Activated gamma-delta T cell (primary cell): ENCODE measurements around the gene FGFBP2.

ENCODE experiments used
- DNase-seq: peaks from one replicate; lab custom pipeline; 2025; lab: John Stamatoyannopoulos, UW
- total RNA-seq, 2 donors: gene quantifications; one replicate each; lab custom pipeline; 2026; lab: John Stamatoyannopoulos, UW

The FGFBP2 gene, protein sequence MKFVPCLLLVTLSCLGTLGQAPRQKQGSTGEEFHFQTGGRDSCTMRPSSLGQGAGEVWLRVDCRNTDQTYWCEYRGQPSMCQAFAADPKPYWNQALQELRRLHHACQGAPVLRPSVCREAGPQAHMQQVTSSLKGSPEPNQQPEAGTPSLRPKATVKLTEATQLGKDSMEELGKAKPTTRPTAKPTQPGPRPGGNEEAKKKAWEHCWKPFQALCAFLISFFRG
- 8.4 to 70.4 reads per million in 2 donors for total RNA-seq

DNA sequence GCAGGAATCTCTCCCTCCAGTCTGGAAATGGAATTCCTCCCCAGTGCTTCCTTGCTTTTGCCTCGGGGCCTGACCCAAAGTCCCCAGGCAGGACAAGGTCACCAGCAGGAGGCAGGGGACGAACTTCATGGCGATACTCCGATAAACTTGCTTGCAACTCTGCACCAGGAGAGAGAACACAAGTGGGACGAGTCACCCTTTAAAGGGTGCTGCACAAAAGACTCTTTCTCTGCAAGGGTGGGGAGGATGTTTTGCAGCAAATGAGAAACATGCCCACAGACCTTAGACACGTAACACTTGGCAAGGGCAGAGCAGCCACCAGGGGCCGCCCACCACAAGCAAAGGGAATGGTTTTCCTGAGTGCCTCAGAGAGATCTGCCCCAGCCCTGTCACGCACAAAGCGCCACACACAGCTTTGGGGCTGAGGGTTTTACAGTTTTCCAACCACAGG is at the start of gene FGFBP2:
Gene FGFBP2, minus strand, starts transcription at position 175 of the 451 bp plus-strand sequence. Its CDS starts 46 bp downstream, at position 129.
- DNase-seq = peak; percentile 43

GRCh38 chr4:16011173-16011572 is 48.2 kb upstream of the FGFBP2 start:
- no peak for DNase-seq

- DNase-seq = no peak
These were observed 46.2 kb upstream of the FGFBP2 start for GRCh38 chr4:16009153-16009552.

DNA sequence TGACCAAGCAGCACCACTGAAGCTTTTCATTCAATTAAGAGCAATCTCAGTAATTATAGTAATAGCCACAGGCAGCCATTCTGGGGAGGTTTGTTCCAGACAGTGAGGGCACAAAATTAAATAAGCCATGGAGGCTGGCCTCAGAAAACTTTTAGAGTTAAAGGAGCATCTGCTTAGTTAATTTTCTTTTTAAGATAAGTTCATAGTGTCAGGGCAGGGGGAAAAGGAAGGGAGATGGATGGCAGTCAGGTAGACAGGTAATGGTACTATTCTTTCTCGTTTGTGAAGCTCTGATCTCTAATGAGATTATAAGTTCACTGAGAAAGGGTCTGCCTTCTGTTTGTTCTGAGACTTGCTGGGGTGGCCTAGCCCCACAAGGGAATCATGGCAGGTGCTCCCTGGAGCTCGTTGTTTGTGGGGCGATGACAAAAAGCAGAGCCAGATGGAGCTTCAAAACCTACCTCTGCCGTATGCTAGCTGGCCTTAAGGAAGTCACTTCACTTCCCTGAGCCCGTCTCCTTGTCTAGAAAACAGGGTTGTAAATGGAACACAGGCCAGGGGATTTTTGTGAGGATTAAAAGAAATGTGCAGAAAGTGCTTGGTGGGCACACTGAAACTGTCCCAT is 44.6 kb upstream of the FGFBP2 start:
- no peak for DNase-seq

DNA sequence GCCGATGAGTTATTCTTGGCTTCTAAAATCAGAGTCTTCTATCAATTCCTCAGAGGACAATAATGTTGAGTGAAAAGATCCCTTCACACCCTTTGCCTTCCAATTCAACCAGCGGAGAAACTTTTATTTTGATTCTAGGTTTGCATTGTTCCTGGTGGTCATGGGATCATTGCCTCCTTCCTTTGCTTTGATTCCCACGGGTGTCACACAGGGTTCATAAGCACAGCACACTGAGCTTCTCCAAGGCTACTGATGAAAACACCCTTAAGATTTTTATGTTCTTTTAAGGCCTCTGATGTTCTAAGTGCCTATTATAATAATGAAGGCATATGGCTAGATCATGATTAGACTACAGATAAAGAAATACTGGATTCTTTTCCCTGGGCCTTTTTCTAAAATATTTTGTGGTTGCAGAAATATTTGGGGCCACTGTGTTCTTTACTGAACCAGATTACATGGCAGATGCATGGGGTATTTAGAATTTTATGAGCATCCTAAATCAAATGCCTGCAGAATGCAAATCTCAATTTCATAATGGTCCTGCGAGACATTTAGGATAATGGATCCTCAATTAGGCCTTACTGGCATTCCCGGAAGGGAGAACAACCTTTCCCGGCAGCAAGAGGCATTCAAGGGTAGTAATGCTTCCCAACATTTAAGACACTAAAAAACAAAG is 43.9 kb upstream of the FGFBP2 start:
- no peak for DNase-seq

DNA sequence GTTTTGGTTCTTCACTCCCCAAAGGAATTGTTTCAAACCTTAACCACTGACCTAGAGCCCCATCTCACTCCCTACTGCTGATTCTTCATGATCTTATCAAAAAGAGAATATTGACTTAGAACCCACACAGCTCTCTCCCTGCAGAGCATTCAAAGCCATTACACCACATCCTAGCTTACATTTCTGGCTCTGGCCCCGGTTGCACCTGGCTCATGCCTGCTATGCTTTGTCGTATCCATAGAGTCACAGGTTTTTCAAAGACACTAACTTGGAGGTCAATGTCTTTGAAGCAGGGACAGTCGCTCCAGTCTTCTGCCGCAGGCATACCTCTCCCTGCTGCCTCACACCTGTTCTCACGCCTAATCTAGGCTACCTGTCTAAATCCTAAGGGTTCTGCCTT is 42.7 kb upstream of the FGFBP2 start:
- no peak for DNase-seq

DNA sequence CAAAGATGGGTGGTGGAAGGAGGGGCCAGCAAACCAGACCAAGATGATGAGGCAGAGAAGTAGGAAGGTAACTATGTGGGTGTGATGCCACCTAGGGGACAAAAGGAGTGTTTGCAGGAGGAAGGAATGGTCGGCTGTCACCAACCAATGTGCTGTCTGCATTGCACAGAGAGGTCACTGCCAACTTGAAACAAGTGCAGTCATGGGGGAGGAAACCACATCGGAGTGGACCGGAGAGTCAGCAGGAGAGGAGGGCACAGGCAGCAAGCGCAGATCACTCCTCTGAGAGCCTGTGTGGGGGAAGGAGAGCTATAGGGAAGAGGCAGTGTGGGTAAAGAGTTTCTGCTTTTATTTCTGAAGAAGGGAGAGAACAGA is 38.5 kb upstream of the FGFBP2 start:
- DNase-seq = no peak

DNA sequence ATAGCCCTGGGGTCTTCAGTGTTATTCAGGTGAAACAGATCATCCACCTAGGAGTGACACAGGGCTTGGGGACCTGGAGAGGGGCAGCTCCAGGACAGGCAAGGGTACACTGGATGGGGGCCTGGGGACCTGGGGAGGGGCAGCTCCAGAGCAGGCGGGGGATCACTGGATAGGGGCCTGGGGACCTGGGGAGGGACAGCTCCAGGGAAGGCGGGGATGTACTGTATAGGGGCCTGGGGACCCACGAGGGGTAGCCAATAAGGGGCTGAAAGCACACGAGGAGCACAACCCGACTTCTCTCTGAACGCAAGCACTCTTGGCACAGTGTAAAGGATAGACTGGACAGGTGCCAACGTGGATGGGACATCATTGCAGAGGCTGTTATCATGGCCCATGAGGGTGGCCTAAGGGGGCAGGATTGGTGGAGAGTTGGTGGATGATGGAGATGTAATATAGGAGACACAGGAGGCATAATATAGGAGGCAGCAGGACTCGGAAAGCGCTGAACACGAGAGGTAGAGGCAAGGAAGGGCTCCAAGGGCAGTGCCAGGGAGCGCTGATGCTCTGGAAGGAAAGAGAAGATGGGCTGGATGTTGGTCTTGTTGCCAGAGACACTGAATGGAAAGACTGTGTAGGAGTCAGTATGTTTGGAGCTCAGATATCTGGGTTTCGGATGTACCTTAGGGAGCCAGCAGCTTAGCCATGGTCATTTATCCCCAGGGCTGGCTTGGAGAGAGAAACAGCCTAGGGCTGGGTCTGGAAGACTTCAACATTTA is 37.9 kb upstream of the FGFBP2 start:
- DNase-seq = no peak

GRCh38 chr4:15996773-15997172 is 33.8 kb upstream of the FGFBP2 start:
- no peak for DNase-seq

GRCh38 chr4:15995826-15996225 is 32.9 kb upstream of the FGFBP2 start:
- DNase-seq = no peak

GRCh38 chr4:15992167-15992485 is 29.2 kb upstream of the FGFBP2 start:
- no peak for DNase-seq

- DNase-seq = no peak
These were observed 27.8 kb upstream of the FGFBP2 start for GRCh38 chr4:15990570-15991285.

DNA sequence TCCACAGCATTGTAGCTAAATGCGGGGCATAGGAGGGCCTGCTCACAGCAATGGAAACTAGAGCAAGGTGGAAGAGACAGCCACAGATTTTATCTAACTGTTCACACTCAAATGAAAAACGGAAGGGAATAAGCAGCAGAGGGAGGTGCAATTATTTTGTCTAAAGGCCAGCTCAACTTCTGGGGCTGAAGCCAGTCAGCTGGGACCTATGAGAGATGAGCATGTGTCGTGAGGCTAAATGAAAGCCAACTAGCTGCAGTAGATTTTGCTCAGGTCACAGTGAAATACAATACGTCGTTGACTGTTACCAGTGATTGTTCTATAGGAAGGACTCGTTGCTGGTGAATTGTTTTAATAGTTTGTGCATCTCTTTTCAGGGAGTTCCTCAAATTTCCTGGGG is 26.4 kb upstream of the FGFBP2 start:
- no peak for DNase-seq

GRCh38 chr4:15988222-15988621 is 25.2 kb upstream of the FGFBP2 start:
- DNase-seq = no peak

DNA sequence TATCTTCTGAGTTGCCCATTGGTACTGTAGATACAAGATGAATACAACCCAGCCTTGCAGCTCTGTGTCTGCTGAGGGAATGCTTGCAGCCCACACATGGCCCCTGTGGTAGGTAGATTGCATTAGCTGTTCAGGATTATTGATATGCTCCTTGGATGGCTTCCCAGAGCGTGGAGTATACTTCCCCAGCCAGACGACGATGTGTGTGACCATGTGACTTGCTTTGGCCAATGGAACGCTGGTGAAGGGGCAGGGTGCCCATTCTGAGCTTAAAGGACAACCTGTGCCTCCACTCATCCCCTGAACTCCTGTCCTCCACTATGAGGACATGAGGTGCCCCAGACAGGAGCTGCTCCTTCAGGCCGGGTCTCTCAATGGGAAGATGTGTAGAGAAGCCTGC is 23.9 kb upstream of the FGFBP2 start:
- DNase-seq = no peak

GRCh38 chr4:15983610-15984009 is 20.6 kb upstream of the FGFBP2 start:
- no peak for DNase-seq

DNA sequence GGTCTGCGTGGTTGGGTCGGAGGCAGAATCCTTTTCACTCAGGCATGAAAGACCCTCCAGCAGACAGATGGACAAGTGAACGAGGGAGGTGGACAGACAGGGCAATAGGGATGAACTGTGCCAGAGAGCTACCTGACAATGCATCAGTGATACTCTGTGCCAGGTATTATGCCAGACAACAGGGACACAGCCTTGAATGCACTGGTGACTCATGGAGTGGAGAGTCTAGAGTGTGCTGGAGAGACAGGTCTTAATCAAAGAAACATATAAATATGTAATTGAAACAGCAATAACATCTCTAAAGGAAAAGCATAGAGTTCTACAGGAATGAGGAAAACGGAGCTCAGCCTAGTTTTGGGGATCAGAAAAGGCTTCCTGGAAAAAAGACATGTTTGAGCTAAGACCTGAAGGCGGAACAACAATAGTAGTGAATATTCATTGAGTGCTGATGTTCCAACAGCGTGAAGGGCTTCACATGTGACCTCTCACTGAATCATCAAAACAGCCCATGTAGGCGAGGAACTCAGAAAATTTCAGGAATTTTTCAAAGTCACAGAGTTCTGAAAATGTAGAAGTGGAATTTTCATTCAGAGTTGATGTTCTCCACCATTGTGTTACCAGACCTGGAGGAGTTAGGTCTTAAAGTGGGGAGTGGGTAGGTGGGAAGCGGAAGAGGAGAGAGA is 20.0 kb upstream of the FGFBP2 start:
- DNase-seq = no peak

DNA sequence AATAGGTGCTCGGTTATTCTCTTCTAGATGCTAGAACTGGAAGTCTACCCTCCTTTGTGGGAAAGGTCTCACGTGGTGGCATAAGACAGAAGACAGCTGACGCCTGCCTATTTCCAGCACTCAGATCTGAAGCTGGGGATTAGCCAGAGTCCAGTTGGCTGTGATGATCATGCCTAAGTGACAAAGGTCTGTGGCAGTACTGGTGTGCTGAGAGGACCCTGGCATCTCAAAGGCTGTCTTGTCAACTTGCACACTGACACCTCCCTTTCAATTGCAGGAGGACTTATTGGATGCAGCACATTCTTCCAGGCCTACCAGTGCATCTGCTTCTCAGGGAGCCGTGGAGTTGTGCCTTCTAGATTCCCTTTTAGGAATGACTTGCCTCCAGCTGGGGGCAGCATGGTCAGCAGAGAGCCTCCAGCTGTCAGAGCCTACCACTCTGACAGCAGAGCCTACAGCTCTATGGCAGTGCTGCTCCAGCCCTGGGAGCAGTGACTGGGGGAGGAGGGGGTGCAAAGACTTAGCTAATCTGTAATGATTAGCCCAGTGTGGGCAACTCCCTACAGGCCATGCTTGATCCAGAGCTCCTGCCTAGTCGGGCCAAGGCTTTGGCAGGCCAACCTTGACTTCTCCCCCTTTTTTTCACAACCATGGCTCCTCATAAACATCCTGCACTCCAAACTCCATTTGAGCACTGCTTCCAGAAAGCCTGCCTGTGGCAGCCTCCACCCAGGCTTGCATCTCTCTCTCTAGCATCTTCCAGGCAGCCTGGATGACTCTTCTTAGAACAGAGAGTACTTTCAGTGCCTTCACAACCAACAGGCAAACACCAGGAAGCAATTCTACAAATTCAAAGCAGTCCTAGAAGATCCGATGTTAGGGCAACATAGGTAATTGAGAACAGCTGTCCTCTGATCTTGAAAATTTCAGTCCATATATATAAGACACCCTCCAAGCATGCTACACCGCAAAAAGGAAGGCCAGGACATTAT is 13.8 kb upstream of the FGFBP2 start:
- no peak for DNase-seq

- no peak for DNase-seq
These were observed 8.3 kb upstream of the FGFBP2 start for GRCh38 chr4:15971068-15971801.
